SH-SY5Y (cell line): ENCODE data around the gene PTPRK.

Experiments used
- GATA2 ChIP-seq: IDR thresholded peaks from 2 replicates; pipeline ENCODE4 v1.6.1; 2011; ENCODE audit warnings: mild to moderate bottlenecking, low read depth, low read length
- GATA3 ChIP-seq: IDR thresholded peaks from 2 replicates; pipeline ENCODE4 v1.6.1; 2011; ENCODE audit warnings: low read depth, mild to moderate bottlenecking, low read length, moderate library complexity

The PTPRK gene

DNA sequence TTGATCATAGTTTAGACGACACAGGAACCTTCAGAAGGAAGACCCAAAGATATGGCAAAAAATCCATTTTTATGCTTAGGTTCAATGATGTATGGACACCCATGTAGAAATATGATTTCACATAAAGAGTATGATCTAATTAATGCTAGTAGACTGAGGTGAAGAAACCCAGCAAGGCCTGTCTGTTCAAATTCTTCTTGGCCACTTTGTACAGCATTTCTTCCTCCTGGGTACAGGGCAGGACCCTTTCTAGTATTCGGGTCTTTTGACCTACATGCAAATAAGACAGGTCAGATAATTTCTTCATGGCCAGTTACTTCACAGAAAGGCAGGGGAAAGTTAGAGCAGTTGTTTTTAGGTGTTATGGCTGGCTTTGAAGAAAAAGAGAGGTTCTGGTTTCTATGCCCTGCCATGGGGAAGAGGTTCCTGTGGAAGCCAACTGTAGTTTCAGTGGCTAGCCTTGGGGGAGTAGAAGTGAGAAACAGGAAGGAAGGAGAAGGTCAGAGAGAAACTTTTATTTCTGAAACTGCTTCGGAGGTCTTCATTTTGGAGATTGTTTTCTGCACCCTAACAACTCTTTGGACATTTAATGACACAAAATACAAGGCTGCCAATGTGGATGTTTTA is 208.3 kb downstream of the PTPRK start:
- TF ChIP-seq GATA3 (no peak), GATA2 (no peak)

DNA sequence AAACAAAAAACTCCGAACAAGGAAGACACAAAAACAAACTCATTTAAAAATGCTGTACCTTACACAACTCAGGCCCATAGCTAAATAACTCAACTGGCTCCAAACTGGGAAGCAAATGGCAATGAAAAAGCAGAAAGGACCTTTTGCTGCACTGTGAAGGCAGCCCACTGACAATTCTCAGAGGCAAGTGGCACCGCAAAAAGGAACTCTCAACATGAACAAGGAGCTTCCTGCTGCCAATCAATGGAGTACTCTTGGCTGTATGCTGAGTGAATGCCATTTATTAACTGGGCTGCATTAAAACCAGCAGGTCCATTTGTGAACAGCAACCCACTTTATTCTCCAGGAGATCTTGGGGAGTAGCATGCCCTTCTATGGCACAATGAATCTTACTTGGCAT is 209.9 kb downstream of the PTPRK start:
- TF ChIP-seq GATA3, result no peak
- no peak for TF ChIP-seq GATA2

DNA sequence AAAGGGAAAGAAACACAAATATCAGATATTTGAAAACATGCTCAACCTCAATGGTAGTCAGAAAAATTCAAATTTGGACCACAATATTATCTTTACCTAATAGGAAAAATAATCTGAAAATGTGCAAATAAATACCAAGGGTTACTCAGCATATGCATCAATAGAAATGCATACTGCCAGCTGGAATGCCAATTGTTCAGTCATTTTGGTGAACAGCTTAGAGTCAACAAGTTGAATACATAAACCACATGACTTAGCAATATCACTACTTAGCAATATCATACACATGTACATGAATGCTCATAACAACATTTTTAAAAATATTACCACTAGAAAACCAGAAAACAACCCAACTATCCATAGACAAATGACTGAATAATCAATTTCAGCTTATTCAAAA is 212.7 kb downstream of the PTPRK start:
- TF ChIP-seq GATA3, result no peak
- TF ChIP-seq GATA2, result no peak

DNA sequence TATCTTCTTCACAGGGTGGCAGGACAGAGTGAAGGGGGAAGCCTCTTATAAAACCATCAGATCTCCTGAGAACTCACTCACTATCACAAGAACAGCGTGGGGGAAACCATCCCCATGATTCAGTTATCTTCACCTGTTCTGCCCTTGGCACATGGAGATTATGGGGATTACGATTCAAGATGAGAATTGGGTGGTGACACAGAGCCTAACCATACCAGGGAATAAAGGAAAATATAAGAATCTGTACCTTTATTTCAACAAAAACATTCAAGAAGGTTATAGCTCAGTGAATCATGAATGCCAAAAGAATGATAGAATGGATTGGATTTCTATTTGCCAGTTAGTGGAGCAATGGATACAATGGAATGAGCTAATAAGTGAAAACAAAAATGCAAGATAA is 214.4 kb downstream of the PTPRK start:
- no peak for TF ChIP-seq GATA2
- no peak for TF ChIP-seq GATA3

DNA sequence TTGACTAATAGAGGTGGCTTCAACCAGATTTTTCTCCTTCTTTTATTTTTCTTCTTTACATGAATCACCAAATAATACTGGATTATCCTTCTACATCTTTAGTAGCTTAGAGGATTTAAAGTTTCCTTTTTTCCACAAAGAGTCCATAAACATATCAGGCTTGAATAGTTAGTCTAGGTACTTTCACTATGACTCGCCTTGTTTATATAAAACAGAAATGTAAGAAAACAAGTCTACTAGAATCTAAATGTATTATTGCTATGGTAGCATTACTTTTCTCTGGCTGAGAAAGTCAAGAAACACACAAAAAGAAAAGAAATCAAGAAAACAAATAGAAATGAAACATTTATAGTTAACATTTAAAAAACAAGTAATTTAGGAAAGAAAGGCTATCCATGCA is 215.2 kb downstream of the PTPRK start:
- no peak for TF ChIP-seq GATA2
- no peak for TF ChIP-seq GATA3

DNA sequence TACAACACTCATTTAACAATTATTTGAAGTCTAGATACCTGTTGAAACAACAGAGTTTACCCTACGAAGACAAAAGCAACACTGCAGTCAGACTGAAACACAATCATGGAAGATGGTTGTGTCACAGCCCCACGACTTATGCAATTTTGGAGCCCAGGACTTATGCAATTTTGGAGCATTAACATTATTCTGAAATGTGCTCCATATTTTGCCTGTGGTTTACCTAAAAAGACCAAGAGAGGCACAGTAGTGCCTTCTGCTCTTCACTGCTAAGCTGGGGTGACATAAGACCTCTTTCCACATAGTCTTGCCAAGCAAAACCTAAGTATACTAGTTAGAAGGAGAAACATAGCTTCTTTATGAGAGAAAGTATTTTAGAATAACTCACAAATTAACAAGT is 216.5 kb downstream of the PTPRK start:
- no peak for TF ChIP-seq GATA2
- TF ChIP-seq GATA3, result no peak

DNA sequence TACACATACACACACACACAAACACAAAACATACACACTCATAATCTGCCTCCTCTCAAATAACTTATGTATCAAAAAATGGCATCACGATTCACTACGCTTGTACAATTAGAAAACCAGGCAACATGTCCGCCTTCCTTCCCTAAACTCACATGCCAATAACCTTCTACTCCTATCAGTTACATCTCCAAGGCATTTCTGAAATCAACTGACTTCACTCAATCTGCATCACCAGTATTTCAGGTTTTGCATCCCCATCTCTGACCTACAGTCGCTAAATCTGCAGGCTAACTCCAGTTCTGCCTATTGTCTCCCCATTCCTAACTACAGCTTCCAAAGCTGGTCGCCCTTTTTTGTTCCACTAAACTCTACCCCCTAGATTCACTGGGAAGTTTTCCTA is 217.5 kb downstream of the PTPRK start:
- no peak for TF ChIP-seq GATA2
- no peak for TF ChIP-seq GATA3

DNA sequence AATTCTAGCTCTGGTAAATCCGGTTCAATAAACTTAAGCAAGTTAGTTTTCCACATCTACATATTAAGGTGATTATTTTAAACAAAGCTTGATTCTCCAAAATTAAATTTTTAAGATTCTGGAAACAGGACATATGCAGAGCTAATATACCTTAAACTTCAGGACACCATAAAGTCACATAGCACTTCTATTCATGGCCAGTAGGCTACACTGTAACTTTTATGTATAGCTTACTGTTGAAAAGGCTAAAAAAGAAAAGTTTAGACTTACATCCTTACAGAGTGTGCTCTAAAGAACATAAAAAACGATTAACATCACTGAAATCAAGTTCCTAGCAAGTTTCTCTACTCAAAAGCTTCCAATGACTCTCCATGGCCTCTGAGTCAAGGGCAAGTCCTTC is 224.7 kb downstream of the PTPRK start:
- TF ChIP-seq GATA3 (no peak), GATA2 (no peak)

DNA sequence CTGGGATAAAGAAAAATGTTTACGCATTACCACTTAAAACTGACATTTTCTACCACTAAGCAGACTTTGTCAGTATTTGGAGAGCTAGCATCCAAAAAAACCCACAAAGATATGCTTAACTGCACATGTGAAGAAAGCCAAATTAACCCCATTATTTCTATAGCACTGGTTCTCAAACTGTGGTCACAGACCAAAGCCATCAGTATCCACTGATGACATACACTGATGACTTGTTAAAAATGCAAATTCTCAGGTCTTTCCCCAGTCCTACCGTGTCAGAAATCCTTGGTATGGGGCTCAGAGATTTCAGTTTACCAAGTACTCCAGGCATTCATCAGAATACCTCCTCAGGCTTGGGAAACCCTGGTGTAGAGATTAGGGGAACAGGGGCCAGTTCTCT is 230.2 kb downstream of the PTPRK start:
- TF ChIP-seq GATA2, result no peak
- no peak for TF ChIP-seq GATA3

DNA sequence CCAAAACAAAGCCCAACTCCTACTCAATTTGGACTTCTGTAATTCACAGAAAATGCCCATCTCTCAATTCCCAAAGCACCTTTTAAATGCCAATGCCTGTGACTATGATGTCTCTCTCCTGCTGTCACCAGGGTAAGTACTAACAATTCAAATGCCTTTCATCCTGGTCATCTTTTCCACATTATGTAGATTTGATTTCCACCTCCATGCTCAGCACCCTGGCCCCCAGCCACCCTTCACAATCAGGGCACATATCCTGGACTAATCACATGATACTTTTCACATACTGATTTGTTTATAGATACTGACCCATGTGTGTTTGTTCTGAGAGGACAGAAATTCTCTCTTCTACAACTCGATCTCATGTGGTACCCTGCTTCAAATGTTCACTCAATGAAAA is 236.3 kb downstream of the PTPRK start:
- TF ChIP-seq GATA2 (no peak), GATA3 (no peak)

DNA sequence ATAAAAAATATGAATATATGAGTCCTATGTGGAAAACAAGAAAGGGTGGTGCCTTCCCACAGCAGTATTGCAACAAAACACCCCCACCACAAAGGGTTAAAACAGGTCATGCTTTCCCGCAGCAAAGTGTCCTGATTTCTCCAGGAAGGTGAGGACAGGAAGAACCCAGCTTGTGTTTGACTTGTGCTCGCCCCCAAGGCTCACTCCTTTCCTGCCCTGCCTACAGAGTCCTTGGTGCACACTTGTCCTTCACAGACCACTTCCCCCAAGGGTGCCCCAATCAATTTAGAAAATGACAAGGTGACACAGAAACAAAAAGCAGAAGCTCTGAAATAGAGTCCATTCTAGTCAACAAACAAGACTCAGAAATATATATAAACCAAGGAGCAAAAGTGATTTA is 237.4 kb downstream of the PTPRK start:
- TF ChIP-seq GATA2, result no peak
- TF ChIP-seq GATA3, result no peak

DNA sequence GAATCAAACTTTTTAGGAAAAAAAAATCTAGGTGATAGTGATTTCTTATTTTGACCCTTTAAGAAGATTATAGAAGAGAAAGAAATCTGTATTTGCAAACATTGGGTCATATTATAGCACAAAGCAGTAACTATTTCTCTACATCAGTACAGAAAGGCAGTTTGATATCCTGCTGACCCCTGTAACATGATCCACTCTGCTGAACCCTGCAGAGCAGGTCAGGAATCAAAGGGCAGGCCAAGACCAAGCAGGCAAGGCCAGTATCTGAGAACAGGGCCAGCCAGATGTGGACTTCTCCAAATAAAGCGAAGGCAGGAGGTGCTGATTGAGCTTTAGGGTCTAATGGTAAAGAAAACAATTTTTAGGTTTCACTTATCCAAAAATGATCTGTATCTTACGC is 239.4 kb downstream of the PTPRK start:
- TF ChIP-seq GATA2, result no peak
- no peak for TF ChIP-seq GATA3

DNA sequence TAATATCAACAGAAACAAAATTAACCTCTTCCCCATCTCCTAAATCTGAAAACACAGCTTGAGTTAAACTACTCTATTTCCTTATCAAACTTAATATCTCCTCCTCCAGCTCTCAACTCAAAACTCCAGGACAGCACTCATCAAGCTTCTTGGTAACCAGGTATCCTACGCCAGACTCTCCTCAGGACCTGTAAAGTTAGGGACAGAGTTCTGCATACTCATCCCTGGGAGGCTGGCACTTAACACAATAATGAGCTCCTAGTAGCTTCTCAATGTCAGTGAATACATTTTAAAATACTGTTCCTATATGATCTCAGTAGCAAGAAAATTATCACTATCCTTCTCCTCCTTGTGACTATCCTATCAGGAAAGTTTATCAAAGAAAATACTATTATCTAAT is 240.3 kb downstream of the PTPRK start:
- no peak for TF ChIP-seq GATA3
- TF ChIP-seq GATA2, result no peak

DNA sequence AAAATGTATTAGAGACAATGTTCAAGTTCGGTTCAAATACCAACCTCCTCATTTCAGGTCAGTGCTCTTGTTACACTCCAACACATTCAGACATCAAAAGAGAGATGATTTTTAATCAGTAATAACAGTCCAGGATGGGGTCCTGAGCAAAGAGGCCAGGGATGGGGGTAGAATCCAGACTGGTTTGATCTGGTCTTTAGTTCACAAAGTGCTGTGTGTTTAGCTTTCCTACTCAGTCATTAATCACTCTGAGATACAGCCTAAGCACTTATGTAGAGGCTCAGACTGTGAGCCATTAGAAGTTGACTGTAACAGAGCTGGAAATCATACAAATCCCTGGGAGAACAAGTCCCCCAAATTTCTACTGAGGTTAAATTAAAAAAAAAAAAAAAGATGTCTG is 241.6 kb downstream of the PTPRK start:
- TF ChIP-seq GATA2 (no peak), GATA3 (no peak)

DNA sequence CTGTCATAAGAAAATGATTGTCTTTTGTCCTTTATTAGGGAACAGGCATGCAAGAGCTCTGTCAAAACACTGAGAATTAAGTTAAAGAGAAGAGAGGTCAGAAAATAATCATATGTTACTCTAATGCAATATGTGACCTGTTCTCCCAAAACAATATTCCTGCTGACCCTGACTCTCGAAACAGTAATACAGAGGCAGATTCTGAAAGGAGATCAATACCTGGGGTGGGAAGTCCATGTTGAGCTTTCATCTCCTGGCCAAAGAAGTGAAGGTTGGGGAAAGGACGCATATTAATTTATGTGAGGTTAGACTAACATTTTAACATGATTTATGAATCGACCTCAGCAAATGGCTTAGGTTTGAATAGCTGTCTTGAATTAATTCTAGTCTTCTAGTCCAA is 243.0 kb downstream of the PTPRK start:
- no peak for TF ChIP-seq GATA2
- TF ChIP-seq GATA3, result no peak

DNA sequence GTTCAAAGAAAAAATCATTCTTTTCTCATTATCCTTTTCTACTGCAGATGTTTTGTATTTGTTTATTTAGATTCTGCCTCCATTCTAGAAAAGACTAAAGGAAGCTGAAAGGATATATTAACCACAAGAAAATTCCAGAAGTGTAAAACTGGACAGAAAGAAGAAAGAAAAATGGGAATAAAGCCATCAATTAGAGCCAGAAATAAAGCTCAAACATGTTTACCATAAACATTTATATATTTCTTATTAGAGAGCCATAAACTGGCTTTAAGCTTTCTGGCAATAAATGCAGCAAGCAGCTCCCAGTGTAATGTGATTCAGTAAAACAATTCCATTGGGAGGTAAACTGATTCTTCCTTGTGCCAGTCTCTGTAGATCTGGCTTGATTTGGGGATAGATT is 244.1 kb downstream of the PTPRK start:
- no peak for TF ChIP-seq GATA2
